Pancreas (tissue), 10 donors: ENCODE data around the gene PRR3. TPM values are rescaled to one million over a fixed set of nuclear protein-coding genes. Genes with fewer than 3 reads are reported as not detected.

ENCODE experiments used
- ATAC-seq, 4 donors: fragments of 200-7000 bp; cut with Tn5 transposase; one replicate each; pipeline versions ENCODE4 v1.8.0 to v1.9.1; 2020; ENCODE audit warnings: mild to moderate bottlenecking in 4 of 4, moderate library complexity in 4 of 4
- DNase-seq, 6 donors: peaks; one replicate each; pipeline ENCODE4 v3.0.0-alpha.2; 2020
- FAIRE-seq: peaks from 2 replicates; lab custom pipeline; 2012; peaks lifted over from hg19 to GRCh38; lab: Jason Lieb, UNC
- H3K27ac ChIP-seq, 4 donors: fragments of 200-600 bp; sonication (generic); 1 replicate in 3 of 4; 2 replicates in 1 of 4; pipeline versions ENCODE4 v1.5.0 to v1.8.0; 2020
- H3K27me3 ChIP-seq, 4 donors: fragments of 200-600 bp; one replicate each; pipeline ENCODE4 v1.8.0; 2021
- H3K36me3 ChIP-seq, 3 donors: fragments of 200-600 bp; sonication (generic) in 1 of 3; one replicate each; pipeline versions ENCODE4 v1.5.0 to v1.8.0; 2020 to 2021
- H3K4me1 ChIP-seq, 3 donors: fragments of 200-600 bp; one replicate each; pipeline ENCODE4 v1.8.0; 2021
- H3K4me3 ChIP-seq, 4 donors: fragments of 200-600 bp; sonication (generic) in 2 of 4; one replicate each; pipeline versions ENCODE4 v1.5.0 to v1.8.0; 2020 to 2021
- H3K9me3 ChIP-seq, 4 donors: fragments of 200-600 bp; one replicate each; pipeline ENCODE4 v1.8.0; 2021
- CTCF ChIP-seq, 4 donors: fragments of 200-600 bp; sonication (generic) in 3 of 4; IDR thresholded peaks; one replicate each; pipeline versions ENCODE4 v1.5.0 to v1.8.0; 2021; ENCODE audit warnings: antibody characterized with exemption in 4 of 4
- WGBS, 2 donors: extraction: QIAGEN DNeasy Blood & Tissue Kit; methylation state at CpG; one replicate each; pipeline ENCODE4 v1.1.7; 2013; 5-methylcytosine and 5-hydroxymethylcytosine counted together
- intact Hi-C, 3 donors: fragments of 100-400 bp; cut with DNase I; formaldehyde crosslinking; loops; one replicate each; pipeline versions ENCODE4 v1.11.1 to v1.14.2; 2022
- polyA plus RNA-seq, 2 donors: library from polyadenylated mRNA; stranded (reverse); fragments of 200-250 nt; gene quantifications; one replicate each; pipeline ENCODE4 v1.2.3, GENCODE V29; 2013
- total RNA-seq, 6 donors: library from RNA; stranded (reverse); fragmentation: NEBNext Ultra II Directional in 4 of 6; extraction: Animal tissue kit (Norgen Biotek cat#: 25700) in 4 of 6; gene quantifications; one replicate each; pipeline versions ENCODE4 v1.2.1 to v1.2.4, GENCODE V29; 2021 to 2023
- donor health status: healthy with polysubstance abuse.
- donor health status: DM: no; HTN: no; CAD: no; lungs with moderate emphysema.
- donor health status: DM: no; HTN: no; CAD: no.
- donor health status: control.
- donor health status: control.
- donor health status: Bipolar disorder and iron deficiency.
- donor health status: DM: yes; HTN: yes; CAD: no.
- donor health status: DM: no; HTN: no; CAD: no.
- donor health status: DM: no; HTN: no; CAD: no.
- donor health status: DM: yes; HTN: yes; CAD: no.

PRR3 gene
- total and polyA plus RNA-seq, 8 donors, result 2.2 to 8.7 (median 3.7) TPM

- no peak overlapping the region for H3K4me3 ChIP-seq
- FAIRE-seq, result no peak
- H3K4me1 ChIP-seq, result peaks cover 0 to 4% (median 3%) of the 10 kb centered on the region in 3 donors
- no peaks in the 10 kb centered on the region for H3K9me3 ChIP-seq
- no peak for ATAC-seq
- TF ChIP-seq CTCF (IDR thresholded peaks at IDR 0.05), result no peak
- peaks cover 0 to 10% (median 0%) of the 10 kb centered on the region in 3 donors for H3K36me3 ChIP-seq
- DNase-seq, result no peak
- H3K27ac ChIP-seq, result no peak overlapping the region
- H3K27me3 ChIP-seq, result no peaks in the 10 kb centered on the region
- intact Hi-C loops, result loop anchor here in 1 of 3 donors (10.0 kb wide), 1 partner anchor 182 kb away; the partner anchor contains the start of gene TUBB
- 66 to 78% methylated on average over 1 of the region's 1 CpG for WGBS, 2 donors
Measured at GRCh38 chr6:30542915-30543314, 14.2 kb upstream of the PRR3 start.

GRCh38 chr6:30543821-30544220 is 13.3 kb upstream of the PRR3 start:
- WGBS, 2 donors, result 88 to 95% methylated on average over 3 of the region's 3 CpGs
- TF ChIP-seq CTCF (IDR thresholded peaks at IDR 0.05), result no peak
- H3K36me3 ChIP-seq, result peaks cover 0 to 10% (median 0%) of the 10 kb centered on the region in 3 donors
- peaks cover 0 to 4% (median 3%) of the 10 kb centered on the region in 3 donors for H3K4me1 ChIP-seq
- no peaks in the 10 kb centered on the region for H3K9me3 ChIP-seq
- H3K27ac ChIP-seq, result no peak overlapping the region
- intact Hi-C loops, result loop anchor here in 1 of 3 donors (10.0 kb wide), 1 partner anchor 181 kb away; the partner anchor contains the start of gene TUBB
- peak in 1 of 6 donors; percentile 8 for DNase-seq
- FAIRE-seq, result no peak
- ATAC-seq, result no peak
- no peaks in the 10 kb centered on the region for H3K27me3 ChIP-seq
- H3K4me3 ChIP-seq, result no peak overlapping the region

GRCh38 chr6:30544666-30545272 is 12.3 kb upstream of the PRR3 start:
- Histone ChIP-seq H3K36me3 (peaks cover 0 to 10% (median 0%) of the 10 kb centered on the region in 3 donors), H3K4me3 (no peak overlapping the region), H3K9me3 (no peaks in the 10 kb centered on the region), H3K27me3 (no peaks in the 10 kb centered on the region), H3K4me1 (peaks cover 0 to 4% (median 3%) of the 10 kb centered on the region in 3 donors), H3K27ac (no peak overlapping the region)
- ATAC-seq, result peak; percentile 66 to 81 (median 76)
- peak in 1 of 6 donors; percentile 12 for DNase-seq
- peak; percentile 41 for FAIRE-seq
- TF ChIP-seq CTCF (IDR thresholded peaks at IDR 0.05), result peak; percentile 38 to 72 (median 50)
- intact Hi-C loops, result loop anchor here in 2 of 3 donors (5.0 to 10.0 kb wide), 2 partner anchors 62 to 180 kb away; partner anchors contain the start of gene TUBB (in 1 of the 2)
- 25 to 26% methylated on average over 6 of the region's 6 CpGs for WGBS, 2 donors

GRCh38 chr6:30547454-30547853 is 9.6 kb upstream of the PRR3 start:
- no peak for DNase-seq
- Histone ChIP-seq H3K4me1 (no peaks in the 10 kb centered on the region), H3K27ac (no peak overlapping the region), H3K36me3 (peaks cover 0 to 20% (median 6%) of the 10 kb centered on the region in 3 donors), H3K9me3 (no peaks in the 10 kb centered on the region), H3K27me3 (no peaks in the 10 kb centered on the region), H3K4me3 (no peak overlapping the region)
- no peak for FAIRE-seq
- 89 to 94% methylated on average over 6 of the region's 6 CpGs for WGBS, 2 donors
- ATAC-seq, result no peak
- intact Hi-C loops, result loop anchor here in 2 of 3 donors (5.0 to 10.0 kb wide), 2 partner anchors 65 to 177 kb away; partner anchors contain the start of gene TUBB (in 1 of the 2)
- no peak for TF ChIP-seq CTCF (IDR thresholded peaks at IDR 0.05)

GRCh38 chr6:30548375-30548774 is 8.7 kb upstream of the PRR3 start:
- intact Hi-C loops, result loop anchor here in 2 of 3 donors (5.0 to 10.0 kb wide), 2 partner anchors 66 to 176 kb away; partner anchors contain the start of gene TUBB (in 1 of the 2)
- ATAC-seq (no peak), FAIRE-seq (no peak)

More at GRCh38 chr6:30548375-30548774, 8.7 kb upstream of the PRR3 start:
- H3K4me3 ChIP-seq, result no peak overlapping the region
- WGBS, 2 donors, result 74 to 76% methylated on average over 2 of the region's 2 CpGs
- no peaks in the 10 kb centered on the region for H3K9me3 ChIP-seq
- H3K27me3 ChIP-seq, result no peaks in the 10 kb centered on the region
- peaks cover 0 to 30% (median 7%) of the 10 kb centered on the region in 3 donors for H3K36me3 ChIP-seq
- H3K4me1 ChIP-seq, result no peaks in the 10 kb centered on the region
- no peak for TF ChIP-seq CTCF (IDR thresholded peaks at IDR 0.05)
- no peak overlapping the region for H3K27ac ChIP-seq
- no peak for DNase-seq
